Panc1 (cell line): ENCODE data around the gene PTGIR. TPM values are rescaled to one million over a fixed set of nuclear protein-coding genes. Genes with fewer than 3 reads are reported as not detected.
"Not testable (repeated sequence)": the region's sequence is repeated elsewhere in the genome, so short reads cannot be mapped to it uniquely, and the experiment has no call there.

Source experiments
- ATAC-seq: fragments of 200-7000 bp; cut with Tn5 transposase; 2 replicates; pipeline ENCODE4 v1.9.1; 2020; ENCODE audit warnings: mild to moderate bottlenecking, moderate library complexity
- BruUV-seq: library from RNA; stranded (reverse); fragments of 400-500 nt; replicated peaks from 2 replicates; lab custom pipeline; 2021; lab: Mats Ljungman, UMichigan
- CTCF ChIA-PET: fragments of 300-600 bp; sonication (Branson Sonifier 250); formaldehyde crosslinking; loops from one replicate; lab custom pipeline; 2022; ENCODE audit warnings: antibody characterized with exemption; lab: Charles Lee
- POLR2A ChIA-PET: fragments of 300-600 bp; sonication (Branson Sonifier 250); formaldehyde crosslinking; loops from one replicate; lab custom pipeline; 2022; ENCODE audit warnings: antibody characterized with exemption; lab: Charles Lee
- DNase-seq: peaks from one replicate; pipeline ENCODE4 v3.0.0-alpha.2; 2010; ENCODE audit warnings: low read depth, low spot score
- H3K27ac ChIP-seq: 2 replicates; pipeline ENCODE4 v1.5.1; 2011; ENCODE audit warnings: mild to moderate bottlenecking, low read length, inconsistent platforms
- H3K27me3 ChIP-seq: fragments of 200-500 bp; sonication (Bioruptor generic); 2 replicates; pipeline ENCODE4 v1.6.0; 2014; ENCODE audit warnings: low read length, inconsistent platforms; ENCODE audit not compliant: control insufficient read depth, insufficient read depth
- H3K36me3 ChIP-seq: fragments of 200-500 bp; sonication (Bioruptor generic); 2 replicates; pipeline ENCODE4 v1.5.1; 2014; ENCODE audit warnings: inconsistent platforms, mild to moderate bottlenecking, low read length, moderate library complexity; ENCODE audit not compliant: control insufficient read depth, insufficient read depth
- H3K4me1 ChIP-seq: 2 replicates; pipeline ENCODE4 v1.5.1; 2011; ENCODE audit warnings: inconsistent platforms, mild to moderate bottlenecking, low read length, moderate library complexity; ENCODE audit not compliant: control insufficient read depth, insufficient read depth
- H3K4me3 ChIP-seq, 2 experiments: 2 replicates each; pipeline ENCODE4 v1.5.1; 2011 to 2012; ENCODE audit warnings: low read depth in 2 of 2, low read length in 2 of 2, mild to moderate bottlenecking in 2 of 2, inconsistent platforms in 1 of 2, moderate library complexity in 1 of 2
- H3K9me3 ChIP-seq: fragments of 200-500 bp; sonication (Bioruptor generic); 2 replicates; pipeline ENCODE4 v1.5.1; 2014; ENCODE audit warnings: low read depth, mild to moderate bottlenecking, inconsistent platforms, low read length, moderate library complexity; ENCODE audit not compliant: control insufficient read depth, insufficient read depth
- POLR2AphosphoS5 ChIP-seq: IDR thresholded peaks from 2 replicates; pipeline ENCODE4 v1.6.1; 2012; ENCODE audit warnings: mild to moderate bottlenecking, low read depth, low read length, moderate library complexity
- SIN3A ChIP-seq: IDR thresholded peaks from 2 replicates; pipeline ENCODE4 v1.6.1; 2012; ENCODE audit warnings: low read depth, mild to moderate bottlenecking, low read length, moderate library complexity, borderline replicate concordance; ENCODE audit not compliant: insufficient read depth
- TCF7L2 ChIP-seq: IDR thresholded peaks from 2 replicates; pipeline ENCODE4 v1.6.1; 2011; ENCODE audit warnings: mild to moderate bottlenecking, low read depth, low read length, inconsistent platforms
- in situ Hi-C: cut with HindIII; loops from 2 replicates; pipeline ENCODE4 v1.10.0; 2016; ENCODE audit warnings: low sequenced_read_pairs, low pct_unique_long_range_greater_than_20kb
- intact Hi-C: fragments of 100-400 bp; cut with micrococcal nuclease; formaldehyde crosslinking; loops from one replicate; pipeline ENCODE4 v1.10.0; 2022; ENCODE audit not compliant: unreplicated experiment
- total RNA-seq: library from RNA; stranded (reverse); gene quantifications from one replicate; pipeline ENCODE4 v1.2.1, GENCODE V29; 2021; ENCODE audit not compliant: unreplicated experiment
- TF ChIP-seq, protein P1 (sequence below), 2 experiments: IDR thresholded peaks; 2 replicates each; pipeline ENCODE4 v1.6.1; 2011 to 2012; ENCODE audit warnings: low read depth in 2 of 2, control low read depth in 1 of 2, low read length in 1 of 2, mild to moderate bottlenecking in 1 of 2, moderate library complexity in 1 of 2; ENCODE audit not compliant: insufficient read depth in 1 of 2
- TF ChIP-seq, protein P2 (sequence below): fragments of 450-650 bp; IDR thresholded peaks from 2 replicates; pipeline ENCODE4 v1.5.1; 2017; ENCODE audit warnings: mild to moderate bottlenecking

Gene PTGIR
- total RNA-seq, 1 experiment from 2014 or later = 0.08 TPM

DNA sequence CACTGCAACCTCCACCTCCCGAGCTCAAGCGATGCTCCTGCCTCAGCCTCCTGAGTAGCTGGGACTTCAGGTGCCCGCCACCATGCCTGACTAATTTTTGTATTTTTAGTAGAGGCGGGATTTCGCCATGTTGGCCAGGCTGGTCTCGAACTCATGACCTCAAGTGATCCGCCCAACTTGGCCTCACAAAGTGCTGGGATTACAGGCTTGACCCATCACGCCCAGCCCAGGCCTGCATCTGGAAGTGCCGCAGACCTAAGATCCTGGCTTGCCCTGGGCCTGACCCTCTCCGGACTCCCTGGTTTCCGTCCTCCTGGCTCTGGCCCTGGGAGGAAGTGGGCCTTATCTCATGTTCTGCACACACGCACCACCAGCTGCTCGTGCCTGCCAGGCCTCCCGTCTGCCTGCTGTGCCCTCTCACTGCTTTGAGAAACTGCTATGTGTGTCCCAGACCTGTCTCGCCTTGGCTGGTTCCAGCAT, 4.7 kb upstream of the PTGIR start:
- H3K27me3 ChIP-seq = no peaks in the 10 kb centered on the region
- no peak overlapping the region for H3K4me3 ChIP-seq
- no peak for ATAC-seq
- no peak for TF ChIP-seq SIN3A
- TF ChIP-seq, protein P1, sequence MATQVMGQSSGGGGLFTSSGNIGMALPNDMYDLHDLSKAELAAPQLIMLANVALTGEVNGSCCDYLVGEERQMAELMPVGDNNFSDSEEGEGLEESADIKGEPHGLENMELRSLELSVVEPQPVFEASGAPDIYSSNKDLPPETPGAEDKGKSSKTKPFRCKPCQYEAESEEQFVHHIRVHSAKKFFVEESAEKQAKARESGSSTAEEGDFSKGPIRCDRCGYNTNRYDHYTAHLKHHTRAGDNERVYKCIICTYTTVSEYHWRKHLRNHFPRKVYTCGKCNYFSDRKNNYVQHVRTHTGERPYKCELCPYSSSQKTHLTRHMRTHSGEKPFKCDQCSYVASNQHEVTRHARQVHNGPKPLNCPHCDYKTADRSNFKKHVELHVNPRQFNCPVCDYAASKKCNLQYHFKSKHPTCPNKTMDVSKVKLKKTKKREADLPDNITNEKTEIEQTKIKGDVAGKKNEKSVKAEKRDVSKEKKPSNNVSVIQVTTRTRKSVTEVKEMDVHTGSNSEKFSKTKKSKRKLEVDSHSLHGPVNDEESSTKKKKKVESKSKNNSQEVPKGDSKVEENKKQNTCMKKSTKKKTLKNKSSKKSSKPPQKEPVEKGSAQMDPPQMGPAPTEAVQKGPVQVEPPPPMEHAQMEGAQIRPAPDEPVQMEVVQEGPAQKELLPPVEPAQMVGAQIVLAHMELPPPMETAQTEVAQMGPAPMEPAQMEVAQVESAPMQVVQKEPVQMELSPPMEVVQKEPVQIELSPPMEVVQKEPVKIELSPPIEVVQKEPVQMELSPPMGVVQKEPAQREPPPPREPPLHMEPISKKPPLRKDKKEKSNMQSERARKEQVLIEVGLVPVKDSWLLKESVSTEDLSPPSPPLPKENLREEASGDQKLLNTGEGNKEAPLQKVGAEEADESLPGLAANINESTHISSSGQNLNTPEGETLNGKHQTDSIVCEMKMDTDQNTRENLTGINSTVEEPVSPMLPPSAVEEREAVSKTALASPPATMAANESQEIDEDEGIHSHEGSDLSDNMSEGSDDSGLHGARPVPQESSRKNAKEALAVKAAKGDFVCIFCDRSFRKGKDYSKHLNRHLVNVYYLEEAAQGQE (IDR thresholded peaks at IDR 0.05; ENCODE audit: insufficient read depth in 1 of 2, low read depth in 2 of 2, low read length in 1 of 2) = no peak
- TF ChIP-seq, protein P2, sequence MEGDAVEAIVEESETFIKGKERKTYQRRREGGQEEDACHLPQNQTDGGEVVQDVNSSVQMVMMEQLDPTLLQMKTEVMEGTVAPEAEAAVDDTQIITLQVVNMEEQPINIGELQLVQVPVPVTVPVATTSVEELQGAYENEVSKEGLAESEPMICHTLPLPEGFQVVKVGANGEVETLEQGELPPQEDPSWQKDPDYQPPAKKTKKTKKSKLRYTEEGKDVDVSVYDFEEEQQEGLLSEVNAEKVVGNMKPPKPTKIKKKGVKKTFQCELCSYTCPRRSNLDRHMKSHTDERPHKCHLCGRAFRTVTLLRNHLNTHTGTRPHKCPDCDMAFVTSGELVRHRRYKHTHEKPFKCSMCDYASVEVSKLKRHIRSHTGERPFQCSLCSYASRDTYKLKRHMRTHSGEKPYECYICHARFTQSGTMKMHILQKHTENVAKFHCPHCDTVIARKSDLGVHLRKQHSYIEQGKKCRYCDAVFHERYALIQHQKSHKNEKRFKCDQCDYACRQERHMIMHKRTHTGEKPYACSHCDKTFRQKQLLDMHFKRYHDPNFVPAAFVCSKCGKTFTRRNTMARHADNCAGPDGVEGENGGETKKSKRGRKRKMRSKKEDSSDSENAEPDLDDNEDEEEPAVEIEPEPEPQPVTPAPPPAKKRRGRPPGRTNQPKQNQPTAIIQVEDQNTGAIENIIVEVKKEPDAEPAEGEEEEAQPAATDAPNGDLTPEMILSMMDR = no peak
- TF ChIP-seq POLR2AphosphoS5 = no peak
- no peak for TF ChIP-seq TCF7L2
- in situ Hi-C loops (no loop called here), intact Hi-C loops (no loop called here)
- no peak for DNase-seq
- H3K9me3 ChIP-seq = no peaks in the 10 kb centered on the region
- CTCF ChIA-PET = no interaction called here
- POLR2A ChIA-PET = no interaction called here
- BruUV-seq = no TSS peak
- H3K36me3 ChIP-seq = no peaks in the 10 kb centered on the region
- H3K4me1 ChIP-seq = no peaks in the 10 kb centered on the region
- no peak overlapping the region for H3K27ac ChIP-seq

DNA sequence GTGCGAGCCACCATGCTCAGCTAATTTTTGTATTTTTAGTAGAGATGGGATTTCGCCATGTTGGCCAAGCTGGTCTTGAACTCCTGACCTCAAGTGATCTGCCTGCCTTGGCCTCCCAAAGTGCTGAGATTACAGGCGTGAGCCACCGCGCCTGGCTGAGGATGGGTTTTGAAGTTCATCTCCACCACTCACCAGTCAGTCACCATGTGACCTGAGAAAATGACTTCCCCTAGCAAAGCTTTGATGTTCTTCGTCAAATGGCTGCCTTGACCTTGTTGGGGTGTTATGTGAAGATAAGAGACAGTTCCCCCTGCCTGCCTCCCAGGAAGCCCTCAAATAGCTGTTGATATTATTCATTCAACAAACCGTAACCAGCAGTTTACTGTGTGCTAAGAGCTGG, 4.1 kb upstream of the PTGIR start:
- in situ Hi-C loops = not testable (repeated sequence)

DNA sequence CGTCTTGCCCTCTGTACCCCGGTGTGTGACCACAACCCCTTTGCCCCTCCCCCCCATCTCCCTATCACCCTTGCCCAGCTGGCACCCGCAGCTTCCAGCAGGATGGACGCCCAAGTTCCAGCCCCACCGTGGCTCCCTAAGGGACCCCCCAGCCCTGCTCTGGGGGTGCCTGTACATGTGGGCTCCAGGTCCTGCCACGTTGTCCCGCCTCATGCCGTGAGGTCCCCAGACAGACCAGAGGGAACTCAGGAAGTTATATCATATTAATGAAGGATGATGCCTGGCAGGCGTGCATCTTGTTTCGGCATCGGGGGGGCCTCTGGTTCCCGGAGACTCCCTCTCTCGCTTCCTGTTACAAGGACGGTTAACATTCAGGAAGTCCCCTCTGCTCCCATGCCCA, 1.6 kb upstream of the PTGIR start:
- no peak for TF ChIP-seq SIN3A
- no peak for TF ChIP-seq POLR2AphosphoS5
- TF ChIP-seq, protein P2 = no peak
- no peak for TF ChIP-seq TCF7L2
- TF ChIP-seq, protein P1 (IDR thresholded peaks at IDR 0.05; ENCODE audit: insufficient read depth in 1 of 2, low read depth in 2 of 2, low read length in 1 of 2) = no peak
- DNase-seq = no peak
- no TSS peak for BruUV-seq
- Histone ChIP-seq H3K36me3 (no peaks in the 10 kb centered on the region), H3K27me3 (no peaks in the 10 kb centered on the region), H3K27ac (no peak overlapping the region), H3K9me3 (no peaks in the 10 kb centered on the region), H3K4me3 (no peak overlapping the region), H3K4me1 (no peaks in the 10 kb centered on the region)
- intact Hi-C loops (no loop called here), in situ Hi-C loops (no loop called here)
- ATAC-seq = no peak
- ChIA-PET CTCF (no interaction called here), POLR2A (no interaction called here)

More for the DNA sequence above, 4.1 kb upstream of the PTGIR start:
- H3K9me3 ChIP-seq, intact Hi-C loops, H3K4me3 ChIP-seq, H3K36me3 ChIP-seq, H3K27me3 ChIP-seq, BruUV-seq, POLR2A ChIA-PET, CTCF ChIA-PET, ATAC-seq, DNase-seq, H3K4me1 ChIP-seq, H3K27ac ChIP-seq: not testable (repeated sequence)
